Upper lobe of right lung (tissue), 1 donor: ENCODE data around the gene TGFB2. TPM values are rescaled to one million over a fixed set of nuclear protein-coding genes. Genes with fewer than 3 reads are reported as not detected.

Experiments
- ATAC-seq: fragments of 200-7000 bp; cut with Tn5 transposase; one replicate; pipeline ENCODE4 v1.9.1; 2020; ENCODE audit warnings: mild to moderate bottlenecking, moderate library complexity
- DNase-seq: peaks from one replicate; pipeline ENCODE4 v3.0.0-alpha.2; 2020
- H3K27ac ChIP-seq: fragments of 200-600 bp; one replicate; pipeline ENCODE4 v1.8.0; 2022
- H3K27me3 ChIP-seq: fragments of 200-600 bp; one replicate; pipeline ENCODE4 v1.8.0; 2022; ENCODE audit warnings: mild to moderate bottlenecking
- H3K36me3 ChIP-seq: fragments of 200-600 bp; one replicate; pipeline ENCODE4 v1.8.0; 2022
- H3K4me1 ChIP-seq: fragments of 200-600 bp; one replicate; pipeline ENCODE4 v1.8.0; 2022
- H3K4me3 ChIP-seq: fragments of 200-600 bp; one replicate; pipeline ENCODE4 v1.8.0; 2022; ENCODE audit warnings: mild to moderate bottlenecking
- H3K9me3 ChIP-seq: fragments of 200-600 bp; one replicate; pipeline ENCODE4 v1.8.0; 2022
- intact Hi-C: fragments of 100-400 bp; cut with DNase I; formaldehyde crosslinking; loops from one replicate; pipeline ENCODE4 v1.11.0; 2022
- long read RNA-seq: library from polyadenylated mRNA; unstranded; transcript quantifications from one replicate; pipeline ENCODE4 v2.0.0, GENCODE V29; 2021
- total RNA-seq: library from RNA; stranded (reverse); fragmentation: NEBNext Ultra II Directional; extraction: Animal tissue kit (Norgen Biotek cat#: 25700); gene quantifications from one replicate; pipeline ENCODE4 v1.2.1, GENCODE V29; 2021
- TF ChIP-seq, protein P1 (sequence below): fragments of 200-600 bp; IDR thresholded peaks from one replicate; pipeline ENCODE4 v1.8.0; 2022; ENCODE audit warnings: antibody characterized with exemption
- donor health status: DM: no; HTN: yes; CAD: no; lungs with severe emphysema.

TGFB2 gene
- 19.8 TPM for total RNA-seq
- long read RNA-seq, full-length matches to known transcripts: 18 of 24 reads
- long read RNA-seq, partial matches to known transcripts: 2 of 24 reads
- long read RNA-seq, other reads (novel, unspliced or antisense): 4 of 24 reads

DNA sequence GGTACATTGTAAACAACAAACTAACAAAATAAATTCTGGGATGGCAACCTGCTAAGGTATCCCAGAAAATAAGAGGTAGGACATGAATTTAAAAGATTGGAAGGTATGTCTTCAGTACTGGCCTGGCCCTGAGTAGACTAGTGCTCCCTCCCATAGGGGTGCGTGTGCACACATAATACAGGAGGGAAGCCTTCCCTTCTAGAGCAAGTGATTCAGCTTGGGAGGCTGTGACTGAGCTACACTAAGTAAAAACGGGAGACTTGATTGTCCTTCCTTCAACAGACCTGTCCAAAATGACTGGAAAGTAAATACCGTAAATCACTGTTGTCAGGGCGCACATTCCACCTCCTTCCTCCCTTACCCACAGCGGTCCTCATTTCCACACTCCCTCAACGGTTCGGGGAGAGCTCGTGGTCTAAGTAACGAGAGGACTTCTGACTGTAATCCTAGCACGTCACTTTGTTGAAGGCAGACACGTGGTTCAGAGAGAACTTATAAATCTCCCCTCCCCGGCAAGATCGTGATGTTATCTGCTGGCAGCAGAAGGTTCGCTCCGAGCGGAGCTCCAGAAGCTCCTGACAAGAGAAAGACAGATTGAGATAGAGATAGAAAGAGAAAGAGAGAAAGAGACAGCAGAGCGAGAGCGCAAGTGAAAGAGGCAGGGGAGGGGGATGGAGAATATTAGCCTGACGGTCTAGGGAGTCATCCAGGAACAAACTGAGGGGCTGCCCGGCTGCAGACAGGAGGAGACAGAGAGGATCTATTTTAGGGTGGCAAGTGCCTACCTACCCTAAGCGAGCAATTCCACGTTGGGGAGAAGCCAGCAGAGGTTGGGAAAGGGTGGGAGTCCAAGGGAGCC, at the start of gene TGFB2:
TSS of gene TGFB2 (plus strand) at position 523 of the 859 bp plus-strand sequence. CDS start 1,366 bp downstream, outside the sequence.
- peaks cover 12% of the 10 kb centered on the region for H3K4me1 ChIP-seq
- no peak for DNase-seq
- peak within 1 kb of the TSS; percentile 70 for H3K4me3 ChIP-seq
- H3K27me3 ChIP-seq: no peaks in the 10 kb centered on the region
- TF ChIP-seq, protein P1, sequence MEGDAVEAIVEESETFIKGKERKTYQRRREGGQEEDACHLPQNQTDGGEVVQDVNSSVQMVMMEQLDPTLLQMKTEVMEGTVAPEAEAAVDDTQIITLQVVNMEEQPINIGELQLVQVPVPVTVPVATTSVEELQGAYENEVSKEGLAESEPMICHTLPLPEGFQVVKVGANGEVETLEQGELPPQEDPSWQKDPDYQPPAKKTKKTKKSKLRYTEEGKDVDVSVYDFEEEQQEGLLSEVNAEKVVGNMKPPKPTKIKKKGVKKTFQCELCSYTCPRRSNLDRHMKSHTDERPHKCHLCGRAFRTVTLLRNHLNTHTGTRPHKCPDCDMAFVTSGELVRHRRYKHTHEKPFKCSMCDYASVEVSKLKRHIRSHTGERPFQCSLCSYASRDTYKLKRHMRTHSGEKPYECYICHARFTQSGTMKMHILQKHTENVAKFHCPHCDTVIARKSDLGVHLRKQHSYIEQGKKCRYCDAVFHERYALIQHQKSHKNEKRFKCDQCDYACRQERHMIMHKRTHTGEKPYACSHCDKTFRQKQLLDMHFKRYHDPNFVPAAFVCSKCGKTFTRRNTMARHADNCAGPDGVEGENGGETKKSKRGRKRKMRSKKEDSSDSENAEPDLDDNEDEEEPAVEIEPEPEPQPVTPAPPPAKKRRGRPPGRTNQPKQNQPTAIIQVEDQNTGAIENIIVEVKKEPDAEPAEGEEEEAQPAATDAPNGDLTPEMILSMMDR: no peak
- peak within 1 kb of the TSS; percentile 73 for H3K27ac ChIP-seq
- H3K36me3 ChIP-seq: no peaks in the 10 kb centered on the region
- intact Hi-C loops: no loop called here
- H3K9me3 ChIP-seq: no peaks in the 10 kb centered on the region
- ATAC-seq: peak; percentile 74

DNA sequence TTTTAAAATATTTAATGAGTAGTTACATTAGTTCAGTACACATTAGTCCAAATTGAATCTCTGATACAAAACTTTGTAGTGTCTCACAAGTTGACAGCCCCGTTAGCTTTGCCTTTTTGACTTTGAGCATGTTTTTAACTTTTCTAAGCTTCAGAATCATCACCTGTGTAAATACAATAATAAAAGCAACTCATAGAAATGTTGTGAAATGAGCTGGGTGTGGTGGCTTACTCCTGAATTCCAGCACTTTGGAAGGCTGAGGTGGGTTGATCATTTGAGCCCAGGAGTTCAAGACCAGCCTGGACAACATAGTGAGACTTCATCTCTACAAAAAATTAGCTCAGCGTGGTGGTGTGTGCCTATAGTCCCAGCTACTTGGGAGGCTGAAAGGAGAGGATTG, 49.0 kb upstream of the TGFB2 start:
- TF ChIP-seq, protein P1: no peak
- no peaks in the 10 kb centered on the region for H3K4me1 ChIP-seq

DNA sequence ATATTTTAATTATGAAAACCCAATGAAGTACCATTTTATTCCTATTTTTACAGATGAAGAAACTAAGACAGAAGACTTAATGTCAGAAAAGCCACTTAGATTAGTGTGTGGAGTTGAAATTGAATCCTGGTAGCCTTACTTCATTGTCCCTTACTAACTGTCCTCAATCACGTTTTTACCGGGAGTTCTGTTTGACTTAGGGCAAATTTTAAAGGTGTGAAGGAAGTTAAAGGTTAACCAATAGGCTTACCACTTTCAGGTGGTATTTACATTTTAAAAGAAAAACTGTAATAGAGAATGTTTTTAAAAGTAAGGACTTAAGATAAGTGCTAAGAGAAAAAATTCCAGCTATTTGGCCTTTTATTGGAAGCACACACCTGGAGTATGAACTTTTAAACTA, 47.7 kb upstream of the TGFB2 start:
- ATAC-seq: no peak
- no peak for DNase-seq
- Histone ChIP-seq H3K27ac (no peak overlapping the region), H3K36me3 (no peaks in the 10 kb centered on the region), H3K27me3 (no peaks in the 10 kb centered on the region), H3K4me1 (no peaks in the 10 kb centered on the region), H3K9me3 (no peaks in the 10 kb centered on the region), H3K4me3 (no peak overlapping the region)
- intact Hi-C loops: no loop called here
- TF ChIP-seq, protein P1: no peak

More for the DNA sequence above, 49.0 kb upstream of the TGFB2 start:
- no peaks in the 10 kb centered on the region for H3K27me3 ChIP-seq
- intact Hi-C loops: no loop called here
- H3K4me3 ChIP-seq: no peak overlapping the region
- no peaks in the 10 kb centered on the region for H3K9me3 ChIP-seq
- no peak for DNase-seq
- H3K27ac ChIP-seq: no peak overlapping the region
- ATAC-seq: no peak
- H3K36me3 ChIP-seq: no peaks in the 10 kb centered on the region

DNA sequence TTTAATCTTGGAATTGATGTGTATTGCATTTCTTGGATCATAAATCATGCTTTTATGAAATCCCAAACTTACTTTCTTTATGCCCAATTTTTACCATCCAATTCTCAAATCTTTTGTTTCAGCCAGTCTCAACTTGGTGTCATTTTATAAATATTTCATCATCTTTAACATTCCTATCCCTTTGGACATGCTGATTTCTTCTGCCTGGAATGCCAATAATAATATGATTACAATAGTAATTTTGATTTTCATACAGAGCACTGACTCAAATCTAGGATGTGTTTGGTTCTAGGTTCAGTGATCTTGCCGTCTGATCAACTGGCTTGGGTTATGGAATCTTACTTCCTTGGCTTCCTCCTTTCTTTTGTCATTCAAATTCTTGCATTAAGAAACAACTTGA, 47.3 kb upstream of the TGFB2 start:
- H3K36me3 ChIP-seq: no peaks in the 10 kb centered on the region
- ATAC-seq (no peak), DNase-seq (no peak)
- H3K27me3 ChIP-seq: no peaks in the 10 kb centered on the region
- TF ChIP-seq, protein P1: no peak
- no peak overlapping the region for H3K4me3 ChIP-seq
- intact Hi-C loops: no loop called here
- H3K9me3 ChIP-seq: no peaks in the 10 kb centered on the region
- no peak overlapping the region for H3K27ac ChIP-seq
- no peaks in the 10 kb centered on the region for H3K4me1 ChIP-seq

DNA sequence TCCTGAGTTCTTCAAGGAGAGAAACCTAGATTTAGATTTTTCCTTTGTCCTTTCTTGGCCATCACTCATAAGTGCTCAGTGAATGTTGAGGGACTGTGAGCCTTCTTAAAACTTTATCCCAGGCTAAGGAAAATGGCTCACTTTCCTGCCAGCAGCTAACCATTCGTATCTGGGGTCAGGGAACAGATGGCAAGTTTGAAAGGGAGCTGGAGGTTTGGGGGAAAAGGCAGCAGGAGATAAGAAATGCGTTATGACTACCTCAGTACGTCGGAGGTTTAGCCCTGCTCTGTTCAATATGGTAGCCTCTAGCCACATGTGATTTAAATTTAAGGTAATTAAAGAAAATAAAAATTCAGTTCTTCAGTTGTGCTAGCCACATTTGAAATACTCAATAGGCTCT, 46.7 kb upstream of the TGFB2 start:
- Histone ChIP-seq H3K9me3 (no peaks in the 10 kb centered on the region), H3K4me1 (no peaks in the 10 kb centered on the region), H3K27ac (no peak overlapping the region), H3K27me3 (no peaks in the 10 kb centered on the region), H3K4me3 (no peak overlapping the region), H3K36me3 (peaks cover 5% of the 10 kb centered on the region)
- intact Hi-C loops: no loop called here
- DNase-seq (no peak), ATAC-seq (no peak)
- TF ChIP-seq, protein P1: no peak
